ACC112 (cell line): Measurements from ENCODE around the gene RITA1.

ENCODE experiments used
- H2AFZ ChIP-seq: fragments of 200-600 bp; sonication (generic); one replicate; pipeline ENCODE4 v1.6.0; 2017; ENCODE audit warnings: antibody characterized with exemption, low read length; ENCODE audit not compliant: unreplicated experiment
- H3K27ac ChIP-seq: fragments of 200-600 bp; sonication (generic); 2 replicates; pipeline ENCODE4 v1.5.1; 2014; ENCODE audit warnings: low read depth, mild to moderate bottlenecking, antibody characterized with exemption, low read length, moderate library complexity
- H3K27me3 ChIP-seq: fragments of 200-600 bp; sonication (generic); 2 replicates; pipeline ENCODE4 v1.6.1; 2014; ENCODE audit warnings: mild to moderate bottlenecking, antibody characterized with exemption, low read length, moderate library complexity, mixed read lengths; ENCODE audit not compliant: insufficient read depth
- H3K36me3 ChIP-seq: fragments of 200-600 bp; sonication (generic); 2 replicates; pipeline ENCODE4 v1.6.1; 2016; ENCODE audit warnings: mild to moderate bottlenecking, antibody characterized with exemption, low read length, moderate library complexity, mixed read lengths; ENCODE audit not compliant: insufficient read depth
- H3K4me1 ChIP-seq: fragments of 200-600 bp; sonication (generic); one replicate; pipeline ENCODE4 v1.6.1; 2016; ENCODE audit warnings: low read length, mixed read lengths; ENCODE audit not compliant: insufficient read depth, unreplicated experiment, control insufficient read depth
- H3K4me3 ChIP-seq: fragments of 200-600 bp; sonication (generic); 2 replicates; pipeline ENCODE4 v1.5.1; 2014; ENCODE audit warnings: mild to moderate bottlenecking, low read depth, low read length
- H3K79me2 ChIP-seq: fragments of 200-600 bp; sonication (generic); one replicate; pipeline ENCODE4 v1.6.0; 2016; ENCODE audit warnings: low read length; ENCODE audit not compliant: control insufficient read depth, unreplicated experiment, insufficient read depth

RITA1 gene

DNA sequence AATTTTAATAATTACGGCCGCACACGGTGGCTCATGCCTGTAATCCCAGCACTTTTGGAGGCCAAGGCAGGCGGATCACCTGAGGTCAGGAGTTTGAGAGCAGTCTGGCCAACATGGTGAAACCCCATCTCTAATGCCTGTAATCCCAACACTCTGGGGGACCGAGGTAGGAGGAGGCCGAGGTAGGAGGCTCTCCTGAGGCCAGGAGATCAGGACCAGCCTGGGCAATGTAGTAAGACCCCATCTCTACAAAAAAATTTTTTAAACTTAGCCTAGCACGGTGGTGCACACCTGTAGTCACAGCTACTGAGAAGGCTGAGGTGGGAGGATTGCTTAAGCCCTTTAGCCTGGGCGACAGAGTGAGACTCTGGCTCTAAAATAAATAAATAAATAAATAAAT, 41.6 kb upstream of the RITA1 start:
- Histone ChIP-seq H3K79me2 (no peaks in the 10 kb centered on the region), H3K36me3 (no peaks in the 10 kb centered on the region), H3K27ac (no peak overlapping the region), H3K4me3 (no peak overlapping the region), H3K4me1 (no peaks in the 10 kb centered on the region), H2AFZ (no peak overlapping the region), H3K27me3 (no peaks in the 10 kb centered on the region)

DNA sequence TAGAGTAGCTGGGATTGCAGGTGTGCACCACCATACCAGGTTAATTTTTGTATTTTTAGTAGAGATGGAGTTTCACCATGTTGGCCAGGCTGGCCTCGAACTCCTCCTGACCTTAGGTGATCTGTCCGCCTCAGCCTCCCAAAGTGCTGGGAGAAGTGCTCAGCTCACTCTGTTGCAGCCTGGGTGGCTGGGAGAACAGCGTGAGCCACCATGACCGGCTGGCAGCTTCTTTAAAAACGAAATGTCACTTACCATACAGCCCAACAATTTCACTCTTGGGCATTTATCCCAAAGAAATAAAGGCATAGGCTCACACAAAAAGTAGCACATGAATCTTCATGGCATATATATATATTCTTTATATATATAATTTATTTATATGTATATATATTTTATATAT, 40.7 kb upstream of the RITA1 start:
- H2AFZ ChIP-seq, result no peak overlapping the region
- no peaks in the 10 kb centered on the region for H3K79me2 ChIP-seq
- no peak overlapping the region for H3K4me3 ChIP-seq

DNA sequence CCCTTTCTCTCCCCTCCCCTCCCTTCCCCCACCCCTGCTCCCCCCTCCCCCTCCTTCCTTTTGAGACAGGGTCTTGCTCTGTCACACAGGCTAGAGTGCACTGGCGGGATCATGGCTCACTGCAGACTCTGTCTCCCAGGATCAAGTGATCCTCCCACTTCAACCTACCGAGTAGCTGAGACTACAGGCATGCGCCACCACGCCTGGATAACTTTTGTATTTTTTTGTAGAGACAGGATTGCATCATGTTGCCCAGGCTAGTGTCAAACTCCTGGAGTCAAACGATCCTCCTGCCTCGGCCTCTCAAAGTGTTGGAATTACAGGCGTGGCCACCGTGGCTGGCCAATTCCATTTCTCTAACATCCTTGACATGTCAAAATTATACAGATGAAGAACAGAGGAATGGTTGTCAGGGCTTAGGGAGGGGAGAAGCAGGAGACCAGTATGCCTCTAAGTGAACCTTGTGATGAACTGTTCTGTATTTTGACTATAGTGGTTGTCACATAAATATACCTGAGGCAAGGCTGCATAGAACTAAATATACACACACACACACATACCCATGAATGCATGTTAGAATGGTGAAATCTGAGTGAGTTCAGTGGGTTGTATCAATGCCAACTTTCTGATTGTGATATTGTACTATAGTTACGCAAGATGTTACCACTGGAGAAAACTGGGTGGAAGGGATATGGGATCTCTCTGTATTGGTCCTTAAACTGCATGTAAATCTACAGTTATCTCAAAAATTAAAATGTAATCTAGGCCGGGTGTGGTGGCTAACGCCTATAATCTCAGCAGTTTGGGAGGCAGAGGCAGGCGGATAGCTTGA, 39.6 kb upstream of the RITA1 start:
- Histone ChIP-seq H3K4me3 (no peak overlapping the region), H2AFZ (no peak overlapping the region), H3K4me1 (peaks cover 11% of the 10 kb centered on the region), H3K36me3 (no peaks in the 10 kb centered on the region), H3K27ac (no peak overlapping the region), H3K79me2 (no peaks in the 10 kb centered on the region), H3K27me3 (no peaks in the 10 kb centered on the region)

More for the DNA sequence above, 40.7 kb upstream of the RITA1 start:
- Histone ChIP-seq H3K27ac (no peak overlapping the region), H3K27me3 (no peaks in the 10 kb centered on the region), H3K4me1 (peaks cover 5% of the 10 kb centered on the region), H3K36me3 (no peaks in the 10 kb centered on the region)

DNA sequence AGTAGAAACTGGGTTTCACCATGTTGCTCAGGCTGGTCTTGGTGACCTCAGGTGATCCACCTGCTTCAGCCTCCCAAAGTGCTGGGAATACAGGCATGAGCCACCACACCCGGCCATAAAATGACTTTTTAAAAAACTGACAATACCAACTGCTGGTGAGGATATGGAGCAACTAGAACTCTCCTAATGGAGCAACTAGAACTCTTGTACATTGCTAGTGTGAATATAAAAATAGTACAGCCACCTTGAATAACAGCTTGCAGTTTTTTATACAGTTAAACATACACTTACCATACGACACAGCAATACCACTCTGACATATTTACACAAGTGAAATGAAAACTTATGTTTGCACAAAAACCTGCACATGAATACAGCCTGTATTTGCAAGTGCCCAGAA, 38.5 kb upstream of the RITA1 start:
- no peak overlapping the region for H2AFZ ChIP-seq
- no peak overlapping the region for H3K4me3 ChIP-seq
- H3K79me2 ChIP-seq, result no peaks in the 10 kb centered on the region
- no peaks in the 10 kb centered on the region for H3K36me3 ChIP-seq
- H3K4me1 ChIP-seq, result peaks cover 11% of the 10 kb centered on the region
- no peak overlapping the region for H3K27ac ChIP-seq
- peaks cover 3% of the 10 kb centered on the region for H3K27me3 ChIP-seq

- Histone ChIP-seq H2AFZ (no peak within 1 kb of the TSS), H3K27me3 (peaks cover 21% of the 10 kb centered on the region), H3K4me1 (peaks cover 11% of the 10 kb centered on the region), H3K4me3 (no peak within 1 kb of the TSS), H3K36me3 (no peaks in the 10 kb centered on the region), H3K27ac (no peak within 1 kb of the TSS), H3K79me2 (no peaks in the 10 kb centered on the region)
These were observed 36.0 kb upstream of the RITA1 start, which contains the start of gene CFAP73 for GRCh38 chr12:113149361-113150150. Gene CFAP73 (plus strand): TSS chr12:113149724. CDS start chr12:113149858, 134 bp downstream.

GRCh38 chr12:113151655-113152054, 33.9 kb upstream of the RITA1 start:
- no peak overlapping the region for H2AFZ ChIP-seq
- peaks cover 11% of the 10 kb centered on the region for H3K4me1 ChIP-seq
- peaks cover 33% of the 10 kb centered on the region for H3K27me3 ChIP-seq
- H3K4me3 ChIP-seq, result no peak overlapping the region
- H3K36me3 ChIP-seq, result no peaks in the 10 kb centered on the region
- no peak overlapping the region for H3K27ac ChIP-seq
- H3K79me2 ChIP-seq, result no peaks in the 10 kb centered on the region

GRCh38 chr12:113152196-113152834, 33.2 kb upstream of the RITA1 start:
- no peaks in the 10 kb centered on the region for H3K79me2 ChIP-seq
- peak overlapping the region; percentile 70 for H3K4me3 ChIP-seq
- H3K27me3 ChIP-seq, result peaks cover 33% of the 10 kb centered on the region
- no peak overlapping the region for H3K27ac ChIP-seq
- no peak overlapping the region for H2AFZ ChIP-seq
- peaks cover 11% of the 10 kb centered on the region for H3K4me1 ChIP-seq
- no peaks in the 10 kb centered on the region for H3K36me3 ChIP-seq

DNA sequence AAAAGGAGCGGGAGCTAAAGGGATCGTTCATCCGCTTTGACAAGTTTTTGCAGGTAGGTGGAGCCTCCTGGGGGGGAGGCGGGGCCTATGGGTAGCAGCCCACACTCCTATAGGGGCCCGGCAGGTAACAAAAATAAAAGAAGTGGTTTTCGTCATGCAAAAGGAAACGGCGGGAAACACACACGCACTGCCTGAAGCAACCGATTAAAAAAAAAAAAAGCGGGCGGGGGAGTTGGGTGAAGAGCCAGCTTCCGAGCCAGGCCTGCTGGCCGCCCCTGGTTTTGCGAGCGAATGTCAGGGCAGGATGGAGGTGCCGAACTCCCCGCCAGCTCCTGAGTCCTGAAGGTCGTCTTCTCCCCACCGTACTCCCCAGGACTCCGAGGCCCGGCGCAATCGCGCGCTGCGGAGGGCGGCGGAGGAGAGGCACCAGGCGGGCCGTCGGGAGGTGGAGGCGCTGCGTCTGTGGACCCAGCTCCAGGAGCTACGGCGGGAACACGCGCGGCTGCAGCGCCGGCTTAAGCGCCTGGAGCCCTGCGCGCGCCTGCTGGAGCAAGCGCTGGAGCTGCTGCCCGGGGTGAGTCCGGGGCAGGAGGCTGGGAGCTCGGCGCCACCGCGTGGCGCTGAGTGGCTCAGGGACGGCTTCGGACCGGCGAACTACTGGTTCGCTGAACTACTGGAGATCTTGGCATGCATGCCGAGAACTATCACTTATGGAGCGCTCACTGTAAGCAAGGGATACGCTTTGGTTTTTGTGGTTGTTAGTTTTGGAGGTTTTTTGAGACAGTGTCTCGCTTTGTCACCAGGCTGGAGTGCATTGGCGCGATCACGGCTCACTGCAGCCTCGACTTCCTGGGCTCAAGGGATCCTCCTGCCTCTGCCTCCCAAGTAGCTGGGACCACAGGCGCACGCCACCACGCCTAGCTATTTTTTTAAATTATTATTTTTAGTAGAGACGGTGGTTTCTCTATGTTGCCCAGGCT, 32.4 kb upstream of the RITA1 start:
- no peaks in the 10 kb centered on the region for H3K79me2 ChIP-seq
- H2AFZ ChIP-seq, result peak overlapping the region; percentile 10
- peaks cover 11% of the 10 kb centered on the region for H3K4me1 ChIP-seq
- H3K36me3 ChIP-seq, result no peaks in the 10 kb centered on the region
- peaks cover 33% of the 10 kb centered on the region for H3K27me3 ChIP-seq
- peak overlapping the region; percentile 70 for H3K4me3 ChIP-seq
- H3K27ac ChIP-seq, result no peak overlapping the region

DNA sequence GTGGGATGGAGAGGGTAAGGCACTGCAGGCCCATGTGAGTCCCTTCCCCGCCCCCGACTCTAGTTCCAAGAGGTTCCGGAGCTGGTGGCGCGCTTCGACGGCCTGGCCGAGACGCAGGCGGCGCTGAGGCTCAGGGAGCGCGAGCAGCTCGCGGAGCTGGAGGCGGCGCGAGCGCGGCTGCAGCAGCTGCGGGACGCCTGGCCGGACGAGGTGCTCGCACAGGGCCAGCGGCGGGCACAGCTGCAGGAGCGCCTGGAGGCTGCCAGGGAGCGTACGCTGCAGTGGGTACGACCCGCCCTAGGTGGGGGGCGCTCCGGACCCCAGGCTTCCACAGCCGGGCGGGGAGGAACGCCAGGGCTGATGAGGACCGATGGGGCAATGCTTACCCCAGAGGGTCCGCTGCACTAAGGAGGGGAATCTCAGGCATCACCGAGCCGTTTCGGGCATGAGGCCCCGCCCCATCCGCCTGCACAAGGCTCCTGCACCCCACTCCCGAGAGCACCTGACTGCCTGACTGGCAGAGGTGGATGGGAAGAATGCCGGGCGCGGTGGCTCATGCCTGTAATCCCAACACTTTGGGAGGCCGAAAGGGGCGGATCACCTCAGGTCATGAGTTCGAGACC, 31.1 kb upstream of the RITA1 start:
- H3K36me3 ChIP-seq, result no peaks in the 10 kb centered on the region
- peak overlapping the region; percentile 61; the same call in 1 of the 2 replicates for H3K4me3 ChIP-seq
- H3K4me1 ChIP-seq, result peaks cover 9% of the 10 kb centered on the region
- no peaks in the 10 kb centered on the region for H3K79me2 ChIP-seq
- no peak overlapping the region for H3K27ac ChIP-seq
- peak overlapping the region; percentile 32 for H2AFZ ChIP-seq
- H3K27me3 ChIP-seq, result peaks cover 33% of the 10 kb centered on the region
